DOHH2 (cell line): Measurements from ENCODE around the gene MYORG.

Experiments used
- H3F3A ChIP-seq: fragments of 200-600 bp; sonication (generic), shearing (Covaris generic); 2 replicates; pipeline ENCODE4 v1.6.0; 2016; ENCODE audit warnings: antibody characterized with exemption, mild to moderate bottlenecking; ENCODE audit not compliant: control insufficient read depth, insufficient read depth
- H3K27ac ChIP-seq: fragments of 200-600 bp; sonication (generic); 2 replicates; pipeline ENCODE4 v1.5.1; 2014; ENCODE audit warnings: low read depth, mild to moderate bottlenecking, low read length, moderate library complexity
- H3K27me3 ChIP-seq: fragments of 200-600 bp; sonication (generic); 2 replicates; pipeline ENCODE4 v1.6.1; 2014; ENCODE audit warnings: mild to moderate bottlenecking, low read length, mixed read lengths; ENCODE audit not compliant: control insufficient read depth
- H3K36me3 ChIP-seq: fragments of 200-600 bp; sonication (generic); 2 replicates; pipeline ENCODE4 v1.6.1; 2014; ENCODE audit warnings: mild to moderate bottlenecking, low read length, moderate library complexity, mixed read lengths; ENCODE audit not compliant: control insufficient read depth
- H3K4me1 ChIP-seq: fragments of 200-600 bp; sonication (generic); 2 replicates; pipeline ENCODE4 v1.6.1; 2014; ENCODE audit warnings: mild to moderate bottlenecking, low read length, mixed read lengths; ENCODE audit not compliant: control insufficient read depth
- H3K4me2 ChIP-seq: fragments of 200-600 bp; sonication (generic); 2 replicates; pipeline ENCODE4 v1.6.0; 2014; ENCODE audit warnings: mild to moderate bottlenecking, low read length, moderate library complexity
- H3K4me3 ChIP-seq: fragments of 200-600 bp; sonication (generic); 2 replicates; pipeline ENCODE4 v1.5.1; 2014; ENCODE audit warnings: mild to moderate bottlenecking, low read length, mixed read lengths
- H3K79me2 ChIP-seq: fragments of 200-600 bp; sonication (generic); 2 replicates; pipeline ENCODE4 v1.6.1; 2014; ENCODE audit warnings: mild to moderate bottlenecking, low read length, mixed read lengths; ENCODE audit not compliant: control insufficient read depth
- H3K9me2 ChIP-seq: fragments of 200-600 bp; sonication (generic); replicated peaks from 2 replicates; pipeline ENCODE4 v1.6.1; 2014; ENCODE audit warnings: mild to moderate bottlenecking, low read length, mixed read lengths; ENCODE audit not compliant: control insufficient read depth
- H3K9me3 ChIP-seq: fragments of 200-600 bp; sonication (generic); 2 replicates; pipeline ENCODE4 v1.6.1; 2014; ENCODE audit warnings: antibody characterized with exemption, low read length, mixed read lengths; ENCODE audit not compliant: control insufficient read depth, insufficient read depth
- H4K20me1 ChIP-seq: fragments of 200-600 bp; sonication (generic); 2 replicates; pipeline ENCODE4 v1.6.0; 2014; ENCODE audit warnings: low read depth, mild to moderate bottlenecking, antibody characterized with exemption, low read length, moderate library complexity; ENCODE audit not compliant: control insufficient read depth, insufficient read depth
- CTCF ChIP-seq: fragments of 200-600 bp; sonication (generic); IDR thresholded peaks from one replicate; pipeline ENCODE4 v1.5.1; 2014; ENCODE audit warnings: antibody characterized with exemption, mild to moderate bottlenecking, low read depth, low read length; ENCODE audit not compliant: poor library complexity, severe bottlenecking
- EZH2phosphoT487 ChIP-seq: fragments of 200-600 bp; sonication (generic); IDR thresholded peaks from 2 replicates; pipeline ENCODE4 v1.6.1; 2017; ENCODE audit warnings: borderline replicate concordance, mild to moderate bottlenecking, antibody characterized with exemption, low read length, moderate library complexity, mixed read lengths

Gene MYORG

GRCh38 chr9:34376596-34377403, at the start of gene MYORG:
Gene MYORG, minus strand, starts transcription at chr9:34376898. Its CDS starts 3,955 bp downstream, at chr9:34372943.
- Histone ChIP-seq H3K27ac (no peak within 1 kb of the TSS), H3K36me3 (no peaks in the 10 kb centered on the region), H3F3A (no peaks in the 10 kb centered on the region), H3K27me3 (peaks cover 14% of the 10 kb centered on the region), H3K9me2 (no peaks in the 10 kb centered on the region), H3K79me2 (no peaks in the 10 kb centered on the region), H3K4me1 (peaks cover 44% of the 10 kb centered on the region), H3K4me3 (peak within 1 kb of the TSS; percentile 77), H3K9me3 (no peaks in the 10 kb centered on the region), H4K20me1 (no peaks in the 10 kb centered on the region), H3K4me2 (peak within 1 kb of the TSS; percentile 83)
- TF ChIP-seq CTCF (no peak), EZH2phosphoT487 (no peak)

DNA sequence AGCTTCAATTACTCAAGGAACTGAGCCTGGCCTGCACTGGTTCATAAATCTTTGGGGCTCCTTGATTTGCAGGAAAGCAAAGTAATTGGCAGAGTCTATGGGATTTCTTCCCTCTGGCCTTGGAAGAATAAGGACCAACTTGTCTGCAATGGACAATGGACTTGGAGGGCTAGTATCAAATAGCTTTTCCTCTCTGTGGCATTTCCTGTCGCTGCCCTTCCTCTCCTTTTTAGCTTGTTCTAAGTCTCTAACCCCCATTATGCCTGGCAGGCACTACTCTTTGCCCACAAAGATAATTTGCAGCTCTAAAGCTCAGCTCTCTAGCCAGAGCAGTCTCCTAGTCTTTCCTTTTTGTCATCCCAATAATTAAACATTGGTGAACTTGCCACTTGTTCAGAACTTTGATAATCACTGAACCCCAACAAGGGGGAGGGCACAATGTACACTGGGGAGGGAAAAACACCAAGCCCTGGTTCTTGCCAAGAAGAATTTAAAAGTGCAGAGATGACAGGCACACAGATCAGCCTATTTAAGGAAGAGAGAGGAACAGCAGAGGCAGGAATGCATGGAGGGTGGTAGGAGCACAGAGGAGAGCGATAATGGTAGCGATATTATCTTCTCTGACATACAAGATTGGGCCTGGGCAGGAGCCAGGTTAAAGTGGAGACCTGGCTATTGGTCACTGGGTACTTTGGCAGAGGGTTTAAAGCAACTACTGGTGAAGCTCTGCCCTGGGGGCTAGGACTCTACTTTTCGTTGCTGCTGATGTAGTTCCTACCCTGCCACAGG, 43.2 kb upstream of the MYORG start:
- Histone ChIP-seq H3K27ac (no peak overlapping the region), H3K79me2 (no peaks in the 10 kb centered on the region), H3K9me3 (no peaks in the 10 kb centered on the region), H3K9me2 (no peaks in the 10 kb centered on the region), H4K20me1 (0 out of 2 replicates have a peak, but pooled peaks cover 3% of the 10 kb centered on the region), H3F3A (no peaks in the 10 kb centered on the region), H3K4me3 (no peak overlapping the region), H3K4me2 (no peak overlapping the region), H3K27me3 (no peaks in the 10 kb centered on the region), H3K36me3 (no peaks in the 10 kb centered on the region), H3K4me1 (no peaks in the 10 kb centered on the region)
- TF ChIP-seq CTCF = no peak
- no peak for TF ChIP-seq EZH2phosphoT487

GRCh38 chr9:34417734-34418133, 41.0 kb upstream of the MYORG start:
- Histone ChIP-seq H4K20me1 (0 out of 2 replicates have a peak, but pooled peaks cover 3% of the 10 kb centered on the region), H3K4me1 (no peaks in the 10 kb centered on the region)

More at GRCh38 chr9:34417734-34418133, 41.0 kb upstream of the MYORG start:
- H3K9me2 ChIP-seq = no peaks in the 10 kb centered on the region
- H3K27ac ChIP-seq = no peak overlapping the region
- H3K79me2 ChIP-seq = no peaks in the 10 kb centered on the region
- H3K36me3 ChIP-seq = no peaks in the 10 kb centered on the region
- H3K27me3 ChIP-seq = no peaks in the 10 kb centered on the region
- H3K4me3 ChIP-seq = no peak overlapping the region
- H3K4me2 ChIP-seq = no peak overlapping the region
- no peaks in the 10 kb centered on the region for H3F3A ChIP-seq
- no peak for TF ChIP-seq CTCF
- no peak for TF ChIP-seq EZH2phosphoT487
- no peaks in the 10 kb centered on the region for H3K9me3 ChIP-seq
